Brain microvascular endothelial cell (primary cell): ENCODE results near the gene COQ10A.

Source experiments
- DNase-seq: peaks from one replicate; pipeline ENCODE4 v3.0.0-alpha.2; 2020
- H3K27ac ChIP-seq: fragments of 250-450 bp; sonication (Bioruptor Pico); 2 replicates; pipeline ENCODE4 v1.5.1; 2020; ENCODE audit warnings: mild to moderate bottlenecking, moderate library complexity
- H3K27me3 ChIP-seq: fragments of 250-450 bp; sonication (Bioruptor Pico); replicated peaks from 2 replicates; pipeline ENCODE4 v1.5.1; 2020; ENCODE audit warnings: mild to moderate bottlenecking
- H3K36me3 ChIP-seq: fragments of 250-450 bp; sonication (Bioruptor Pico); replicated peaks from 2 replicates; pipeline ENCODE4 v1.5.1; 2020; ENCODE audit warnings: mild to moderate bottlenecking
- H3K4me3 ChIP-seq: 2 replicates; pipeline ENCODE4 v1.5.1; 2011; ENCODE audit warnings: low read depth, mild to moderate bottlenecking, control low read depth, low read length, moderate library complexity
- in situ Hi-C: cut with HindIII; loops from 2 replicates; pipeline ENCODE4 v1.10.0; 2017; ENCODE audit warnings: low sequenced_read_pairs, low pct_ligation_motif_present
- TF ChIP-seq, protein P1 (sequence below): IDR thresholded peaks from 2 replicates; pipeline ENCODE4 v1.5.1; 2011; ENCODE audit warnings: low read depth, mild to moderate bottlenecking, moderate library complexity, low read length, control low read depth, inconsistent platforms; ENCODE audit errors: missing control alignments

COQ10A gene

DNA sequence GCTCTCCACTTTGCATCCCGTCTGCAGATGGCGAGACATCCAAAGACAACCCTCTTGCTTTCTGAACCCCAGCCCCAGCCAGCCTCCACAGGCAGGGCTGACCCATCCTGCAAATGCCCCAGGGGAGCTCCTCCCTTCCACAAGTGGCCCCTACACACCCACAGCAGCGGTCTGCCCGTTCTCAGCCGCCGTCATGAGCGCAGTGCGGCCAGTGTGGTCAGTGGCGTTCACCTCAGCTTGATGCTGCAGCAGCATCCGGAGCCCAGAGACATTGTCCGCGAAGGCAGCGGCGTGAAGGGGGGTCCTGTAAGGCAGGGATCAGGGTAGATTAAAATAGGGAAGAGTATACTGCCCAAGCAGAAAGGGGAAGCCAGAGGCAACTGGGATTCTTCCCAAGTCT is 22.2 kb upstream of the COQ10A start:
- in situ Hi-C loops, result no loop called here
- TF ChIP-seq, protein P1, sequence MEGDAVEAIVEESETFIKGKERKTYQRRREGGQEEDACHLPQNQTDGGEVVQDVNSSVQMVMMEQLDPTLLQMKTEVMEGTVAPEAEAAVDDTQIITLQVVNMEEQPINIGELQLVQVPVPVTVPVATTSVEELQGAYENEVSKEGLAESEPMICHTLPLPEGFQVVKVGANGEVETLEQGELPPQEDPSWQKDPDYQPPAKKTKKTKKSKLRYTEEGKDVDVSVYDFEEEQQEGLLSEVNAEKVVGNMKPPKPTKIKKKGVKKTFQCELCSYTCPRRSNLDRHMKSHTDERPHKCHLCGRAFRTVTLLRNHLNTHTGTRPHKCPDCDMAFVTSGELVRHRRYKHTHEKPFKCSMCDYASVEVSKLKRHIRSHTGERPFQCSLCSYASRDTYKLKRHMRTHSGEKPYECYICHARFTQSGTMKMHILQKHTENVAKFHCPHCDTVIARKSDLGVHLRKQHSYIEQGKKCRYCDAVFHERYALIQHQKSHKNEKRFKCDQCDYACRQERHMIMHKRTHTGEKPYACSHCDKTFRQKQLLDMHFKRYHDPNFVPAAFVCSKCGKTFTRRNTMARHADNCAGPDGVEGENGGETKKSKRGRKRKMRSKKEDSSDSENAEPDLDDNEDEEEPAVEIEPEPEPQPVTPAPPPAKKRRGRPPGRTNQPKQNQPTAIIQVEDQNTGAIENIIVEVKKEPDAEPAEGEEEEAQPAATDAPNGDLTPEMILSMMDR, result no peak
- Histone ChIP-seq H3K4me3 (no peak overlapping the region), H3K27me3 (no peaks in the 10 kb centered on the region), H3K27ac (no peak overlapping the region), H3K36me3 (peaks cover 82% of the 10 kb centered on the region)
- no peak for DNase-seq

DNA sequence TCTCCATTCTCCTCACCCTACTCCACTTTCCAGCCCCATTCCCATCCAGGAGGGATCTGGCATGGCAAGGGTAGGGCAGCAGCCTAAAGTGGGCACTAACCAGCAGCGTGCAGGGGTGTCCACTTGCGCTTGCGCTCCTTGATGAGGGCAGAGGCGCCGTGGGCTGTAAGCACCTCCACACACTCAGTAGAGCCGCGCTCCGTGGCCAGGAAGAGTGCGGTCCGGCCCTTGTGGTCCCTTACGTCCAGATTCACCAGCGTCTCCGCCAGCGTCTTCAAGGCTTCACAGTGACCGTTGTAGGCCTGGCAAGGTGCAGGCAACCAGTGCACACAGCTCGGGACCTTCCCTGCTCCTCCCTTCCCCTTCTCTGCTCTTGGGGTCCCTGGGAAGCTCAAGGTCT is 18.8 kb upstream of the COQ10A start:
- in situ Hi-C loops, result no loop called here
- no peak overlapping the region for H3K4me3 ChIP-seq
- DNase-seq, result no peak
- H3K27me3 ChIP-seq, result no peaks in the 10 kb centered on the region
- no peak overlapping the region for H3K27ac ChIP-seq
- TF ChIP-seq, protein P1, result no peak
- H3K36me3 ChIP-seq, result peaks cover 85% of the 10 kb centered on the region

DNA sequence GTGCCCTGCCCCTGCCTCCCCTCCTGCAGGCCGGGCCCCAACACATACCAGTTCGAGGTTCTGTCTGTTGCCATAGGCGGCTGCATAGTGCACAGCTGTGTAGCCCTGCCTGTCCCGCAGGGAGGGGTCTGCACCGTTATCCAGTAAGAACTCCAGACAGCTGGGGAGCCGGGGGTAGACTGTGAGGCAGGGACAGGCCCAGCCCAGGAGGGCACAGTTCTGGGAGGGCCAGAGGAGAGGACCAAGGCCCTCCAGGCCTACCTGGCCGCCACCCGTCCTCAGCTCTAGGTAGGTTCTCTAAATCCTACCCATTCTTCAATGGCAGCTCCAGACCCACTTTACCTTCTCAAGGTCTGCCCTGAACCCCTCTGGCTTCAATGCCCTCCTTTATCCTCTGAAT is 18.0 kb upstream of the COQ10A start:
- Histone ChIP-seq H3K36me3 (peaks cover 87% of the 10 kb centered on the region), H3K27me3 (no peaks in the 10 kb centered on the region), H3K4me3 (no peak overlapping the region), H3K27ac (no peak overlapping the region)
- in situ Hi-C loops, result no loop called here
- no peak for DNase-seq
- TF ChIP-seq, protein P1, result no peak

DNA sequence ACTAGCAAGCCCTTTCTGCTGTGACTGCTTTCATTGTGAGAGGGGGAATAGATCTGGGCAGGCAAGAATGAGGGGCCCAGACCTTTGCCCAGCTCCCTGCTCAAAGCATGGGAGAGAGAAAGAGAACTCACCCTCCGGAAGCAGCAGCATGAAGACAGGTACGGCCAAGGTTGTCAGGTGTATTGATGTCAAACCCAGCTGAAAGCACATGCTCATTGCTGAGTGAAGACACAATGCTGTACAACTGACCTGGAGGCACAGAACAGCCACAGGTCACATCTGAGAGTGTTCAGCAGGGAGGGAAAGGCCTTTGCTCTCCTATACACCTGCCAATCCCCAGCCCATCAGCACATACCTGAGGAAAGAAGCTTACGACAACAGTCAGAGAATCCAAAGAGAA is 14.1 kb upstream of the COQ10A start:
- H3K36me3 ChIP-seq, result peaks cover 81% of the 10 kb centered on the region
- in situ Hi-C loops, result no loop called here
- no peak overlapping the region for H3K27ac ChIP-seq
- no peak overlapping the region for H3K4me3 ChIP-seq
- TF ChIP-seq, protein P1, result no peak
- H3K27me3 ChIP-seq, result no peaks in the 10 kb centered on the region
- DNase-seq, result no peak

DNA sequence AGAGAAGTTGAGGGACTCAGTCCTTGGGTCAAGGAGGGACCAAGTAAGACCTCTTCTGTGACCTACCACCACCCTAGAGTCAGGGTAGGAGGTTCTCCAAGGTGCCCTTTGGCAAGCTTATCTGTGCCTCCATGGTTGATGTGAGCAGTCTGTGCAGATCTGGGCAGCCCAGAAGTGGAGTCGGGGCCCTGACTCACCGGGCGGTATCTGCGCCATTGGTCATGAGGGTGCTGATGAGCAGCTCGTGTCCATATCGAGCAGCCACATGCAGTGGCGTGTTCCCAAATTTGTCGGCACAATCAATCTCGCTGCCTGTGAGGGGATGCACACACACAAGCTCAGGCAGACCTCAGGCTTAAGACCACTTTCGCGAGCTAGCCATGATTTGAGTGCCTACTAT is 13.7 kb upstream of the COQ10A start:
- Histone ChIP-seq H3K36me3 (peaks cover 76% of the 10 kb centered on the region), H3K4me3 (no peak overlapping the region), H3K27ac (no peak overlapping the region), H3K27me3 (no peaks in the 10 kb centered on the region)
- no peak for DNase-seq
- in situ Hi-C loops, result no loop called here
- TF ChIP-seq, protein P1, result no peak

DNA sequence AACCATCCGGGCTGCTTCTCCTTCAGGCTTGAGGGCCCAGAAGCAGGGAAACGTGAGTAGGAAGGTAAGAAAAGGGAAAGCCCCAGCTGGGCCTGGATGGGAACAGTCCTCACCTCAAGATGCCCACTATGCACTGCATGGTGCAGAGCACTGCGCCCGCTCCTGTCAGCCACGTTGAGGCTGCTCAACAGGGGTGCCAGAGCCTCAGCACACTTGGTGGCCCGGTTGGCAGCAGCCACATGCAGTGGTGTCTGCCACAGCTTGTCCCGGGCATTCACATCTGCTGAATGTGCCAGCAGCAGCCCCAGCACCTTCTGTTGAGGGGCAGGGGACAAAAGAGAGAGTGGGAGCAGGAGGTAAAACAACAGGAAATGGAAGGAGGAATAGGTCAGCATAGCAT is 11.1 kb upstream of the COQ10A start:
- Histone ChIP-seq H3K4me3 (no peak overlapping the region), H3K27ac (no peak overlapping the region), H3K27me3 (no peaks in the 10 kb centered on the region), H3K36me3 (peaks cover 57% of the 10 kb centered on the region)
- TF ChIP-seq, protein P1, result no peak
- in situ Hi-C loops, result no loop called here
- no peak for DNase-seq
